HepG2 (cell line): Measurements from ENCODE around the gene TBX15. TPM values are rescaled to one million over a fixed set of nuclear protein-coding genes. Genes with fewer than 3 reads are reported as not detected.

ENCODE experiments used
- ATAC-seq: fragments of 200-7000 bp; cut with Tn5 transposase; 3 replicates; pipeline ENCODE4 v1.9.1; 2020; ENCODE audit warnings: mild to moderate bottlenecking, moderate library complexity
- BruUV-seq: library from RNA; stranded (reverse); fragments of 400-500 nt; replicated peaks from 2 replicates; lab custom pipeline; 2021; lab: Mats Ljungman, UMichigan
- CTCF ChIA-PET: fragments of 300-600 bp; formaldehyde crosslinking; extraction: SDS; loops from one replicate; lab custom pipeline; 2021; ENCODE audit warnings: low total read pairs, inconsistent platforms, low intra/inter-chr PET ratio; lab: Yijun Ruan, JAX
- POLR2A ChIA-PET: fragments of 350-600 bp; sonication (Branson Sonifier 250); formaldehyde crosslinking; loops from one replicate; lab custom pipeline; 2020; ENCODE audit warnings: antibody characterized with exemption, inconsistent platforms; lab: Yijun Ruan, JAX
- DNase-seq: peaks from one replicate; pipeline ENCODE4 v3.0.0-alpha.2; 2015; ENCODE audit warnings: low spot score
- FAIRE-seq: peaks from 3 replicates; lab custom pipeline; 2011; peaks lifted over from hg19 to GRCh38; lab: Jason Lieb, UNC
- H2AFZ ChIP-seq: one replicate; pipeline ENCODE4 v1.6.1; 2011; ENCODE audit warnings: low read length, inconsistent platforms
- H3K27ac ChIP-seq: fragments of 300-600 bp; 3 replicates; pipeline ENCODE4 v1.8.0; 2011; ENCODE audit warnings: mixed run types, mild to moderate bottlenecking, mixed read lengths, low read length, inconsistent platforms; ENCODE audit not compliant: insufficient read depth; ENCODE audit errors: extremely low read length
- H3K27me3 ChIP-seq, 2 experiments: fragments of 200-600 bp in 1 of 2; 2 replicates in 1 of 2; 3 replicates in 1 of 2; pipeline versions ENCODE4 v1.6.0 to v1.8.0; 2011; ENCODE audit warnings: low read length in 2 of 2, mild to moderate bottlenecking in 2 of 2, moderate library complexity in 2 of 2, inconsistent platforms in 1 of 2; ENCODE audit not compliant: insufficient read depth in 2 of 2, control insufficient read depth in 1 of 2
- H3K36me3 ChIP-seq, 2 experiments: fragments of 200-600 bp in 1 of 2; replicated peaks in 1 of 2; 2 replicates in 1 of 2; 3 replicates in 1 of 2; pipeline versions ENCODE4 v1.5.1 to v1.8.0; 2011; ENCODE audit warnings: low read length in 2 of 2, inconsistent platforms in 1 of 2; ENCODE audit not compliant: insufficient read depth in 2 of 2, control insufficient read depth in 1 of 2
- H3K4me1 ChIP-seq: 2 replicates; pipeline ENCODE4 v1.5.1; 2012; ENCODE audit warnings: low read length, inconsistent platforms; ENCODE audit not compliant: insufficient read depth
- H3K4me2 ChIP-seq: 2 replicates; pipeline ENCODE4 v1.6.0; 2011; ENCODE audit warnings: low read depth, low read length, inconsistent platforms
- H3K4me3 ChIP-seq, 3 experiments: fragments of 200-600 bp in 1 of 3; sonication (generic), shearing (Covaris generic) in 1 of 3; replicated peaks in 1 of 3; 2 replicates each; pipeline ENCODE4 v1.5.1; 2011 to 2016; ENCODE audit warnings: low read length in 3 of 3, inconsistent platforms in 2 of 3, low read depth in 2 of 3, mild to moderate bottlenecking in 2 of 3, control low read depth in 1 of 3, mixed read lengths in 1 of 3; ENCODE audit not compliant: insufficient read depth in 1 of 3
- H3K79me2 ChIP-seq: one replicate; pipeline ENCODE4 v1.6.1; 2011; ENCODE audit warnings: low read length, inconsistent platforms; ENCODE audit not compliant: insufficient read depth
- H3K9ac ChIP-seq: 2 replicates; pipeline ENCODE4 v1.6.0; 2011; ENCODE audit warnings: mild to moderate bottlenecking, low read depth, low read length, inconsistent platforms; ENCODE audit not compliant: insufficient read depth
- H3K9me3 ChIP-seq: 2 replicates; pipeline ENCODE4 v1.5.1; 2012; ENCODE audit warnings: mild to moderate bottlenecking, low read length
- H4K20me1 ChIP-seq: 2 replicates; pipeline ENCODE4 v1.6.0; 2011; ENCODE audit warnings: inconsistent platforms, mild to moderate bottlenecking, low read length, moderate library complexity; ENCODE audit not compliant: insufficient read depth
- CEBPB ChIP-seq: IDR thresholded peaks from 2 replicates; pipeline ENCODE4 v1.6.1; 2011; ENCODE audit warnings: low read depth, low read length, improper control_type of control experiment, borderline replicate concordance
- CHD4 ChIP-seq: fragments of 200-600 bp; sonication (generic); IDR thresholded peaks from 2 replicates; pipeline ENCODE4 v1.7.0; 2017; ENCODE audit warnings: mild to moderate bottlenecking, low read length, borderline replicate concordance
- E2F1 ChIP-seq: sonication (generic); formaldehyde crosslinking; IDR thresholded peaks from 2 replicates; pipeline ENCODE4 v1.5.0; 2020; ENCODE audit warnings: missing genetic modification reagents
- HMG20A ChIP-seq: IDR thresholded peaks from 2 replicates; pipeline ENCODE4 v1.6.1; 2016; ENCODE audit warnings: borderline replicate concordance
- HMGA1 ChIP-seq: sonication (generic); formaldehyde crosslinking; conservative IDR thresholded peaks from 2 replicates; pipeline ENCODE4 v1.4.0; 2020; ENCODE audit warnings: missing genetic modification reagents
- MTA1 ChIP-seq: sonication (generic); formaldehyde crosslinking; IDR thresholded peaks from 2 replicates; pipeline ENCODE4 v1.4.0; 2020; ENCODE audit warnings: missing genetic modification reagents, mild to moderate bottlenecking, borderline replicate concordance
- SOX5 ChIP-seq: IDR thresholded peaks from 2 replicates; pipeline ENCODE4 v1.6.1; 2016; ENCODE audit warnings: borderline replicate concordance
- ZNF138 ChIP-seq: sonication (generic); formaldehyde crosslinking; IDR thresholded peaks from 2 replicates; pipeline ENCODE4 v1.5.0; 2020; ENCODE audit warnings: mild to moderate bottlenecking, low read depth, missing genetic modification reagents
- ZNF274 ChIP-seq: sonication (generic); formaldehyde crosslinking; IDR thresholded peaks from 2 replicates; pipeline ENCODE4 v1.5.1; 2020; ENCODE audit warnings: mild to moderate bottlenecking, missing genetic modification reagents
- ZNF337 ChIP-seq: sonication (generic); formaldehyde crosslinking; IDR thresholded peaks from 2 replicates; pipeline ENCODE4 v1.5.1; 2020; ENCODE audit warnings: missing genetic modification reagents, low read depth, mild to moderate bottlenecking, borderline replicate concordance
- ZNF484 ChIP-seq: sonication (generic); formaldehyde crosslinking; IDR thresholded peaks from 2 replicates; pipeline ENCODE4 v1.5.1; 2020; ENCODE audit warnings: mild to moderate bottlenecking, low read depth, missing genetic modification reagents, borderline replicate concordance
- ZNF615 ChIP-seq: sonication (generic); formaldehyde crosslinking; IDR thresholded peaks from 2 replicates; pipeline ENCODE4 v1.5.0; 2020; ENCODE audit warnings: mild to moderate bottlenecking, missing genetic modification reagents, borderline replicate concordance
- ZNF790 ChIP-seq: sonication (generic); formaldehyde crosslinking; IDR thresholded peaks from 2 replicates; pipeline ENCODE4 v1.8.0; 2022; ENCODE audit warnings: missing genetic modification reagents, mild to moderate bottlenecking, borderline replicate concordance
- ZSCAN30 ChIP-seq: sonication (generic); formaldehyde crosslinking; IDR thresholded peaks from 2 replicates; pipeline ENCODE4 v1.5.0; 2020; ENCODE audit warnings: mild to moderate bottlenecking, missing genetic modification reagents
- WGBS: methylation state at CpG from one replicate; pipeline ENCODE4 v1.1.6; 2017; ENCODE audit warnings: low lambda C conversion rate; 5-methylcytosine and 5-hydroxymethylcytosine counted together
- in situ Hi-C: cut with HindIII; loops from 2 replicates; pipeline ENCODE4 v1.10.0; 2017; ENCODE audit warnings: low pct_unique_long_range_greater_than_20kb; ENCODE audit not compliant: extremely low pct_ligation_motif_present
- intact Hi-C: fragments of 100-400 bp; cut with micrococcal nuclease; formaldehyde crosslinking; loops from one replicate; pipeline ENCODE4 v1.10.0; 2022; ENCODE audit not compliant: unreplicated experiment
- polyA plus RNA-seq, 8 experiments: library from polyadenylated mRNA; depleted of rRNA in 3 of 8; stranded (reverse) in 7 of 8; unstranded in 1 of 8; fragments of >200 nt; fragmentation: Illumina TruSeq in 4 of 8; extraction: Trizol in 4 of 8; gene quantifications; 2 replicates each; pipeline versions ENCODE4 v1.2.1 to v1.2.3, GENCODE V29; 2011 to 2016; ENCODE audit warnings: low read depth in 4 of 8, missing spikeins in 1 of 8, mixed read lengths in 1 of 8; ENCODE audit not compliant: insufficient read depth in 1 of 8
- total RNA-seq, 5 experiments: library from RNA; depleted of rRNA; stranded (reverse); fragments of >200 nt; fragmentation: Illumina TruSeq; extraction: Trizol; gene quantifications; 2 replicates each; pipeline ENCODE4 v1.2.3, GENCODE V29; 2016; ENCODE audit warnings: low read depth in 1 of 5
- TF ChIP-seq, protein P1 (sequence below): sonication (generic); formaldehyde crosslinking; IDR thresholded peaks from 2 replicates; pipeline ENCODE4 v1.4.0; 2020; ENCODE audit warnings: missing genetic modification reagents, borderline replicate concordance
- TF ChIP-seq, protein P2 (sequence below): fragments of 450-650 bp; IDR thresholded peaks from 2 replicates; pipeline ENCODE4 v1.6.1; 2017; ENCODE audit warnings: mild to moderate bottlenecking

Gene TBX15
- total and polyA plus RNA-seq, 2 of the 13 experiments (the other 11 are each of a cell fraction or from before 2014, with no cell fraction given) = 0.42 to 1.9 TPM

- TF ChIP-seq HMGA1 (CRISPR knock-in tag) (no peak), ZNF615 (CRISPR knock-in tag) (no peak), ZNF790 (CRISPR knock-in tag) (no peak), ZNF337 (CRISPR knock-in tag) (no peak), ZSCAN30 (no peak), ZNF138 (CRISPR knock-in tag) (no peak), ZNF274 (CRISPR knock-in tag) (no peak), CEBPB (no peak)
These were observed 4.9 kb upstream of the TBX15 start (continued) for GRCh38 chr1:118992868-118993699.

DNA sequence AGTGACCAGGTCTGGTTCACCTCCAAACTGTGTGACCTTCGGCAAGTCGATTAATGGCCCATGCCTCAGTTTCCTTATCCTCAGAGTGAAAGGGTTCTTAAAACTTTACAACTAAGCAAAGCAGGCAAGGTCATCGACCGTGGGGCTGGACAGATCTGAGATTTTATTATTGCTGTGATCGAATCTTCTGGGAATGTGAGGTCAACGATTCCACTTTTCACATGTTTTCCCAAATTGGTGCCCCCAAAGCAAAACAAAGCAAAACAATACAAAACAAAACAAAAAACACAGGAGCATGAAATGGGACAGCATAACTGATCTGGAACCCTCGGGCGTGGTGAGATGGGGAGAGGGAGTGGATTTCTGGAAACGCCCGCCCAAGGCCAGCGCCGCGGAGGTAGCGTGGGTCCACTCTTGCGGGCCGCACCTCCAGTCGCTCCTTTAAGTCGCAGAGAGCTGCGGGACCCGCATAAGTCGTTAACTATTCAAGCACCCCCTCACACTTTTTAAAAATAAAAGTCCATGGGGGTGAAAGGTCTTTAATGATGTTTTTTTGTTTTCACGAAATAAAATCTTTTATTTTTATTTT, 4.2 kb upstream of the TBX15 start:
- Histone ChIP-seq H3K27me3 (no peaks in the 10 kb centered on the region), H3K4me2 (no peak overlapping the region), H3K9me3 (no peaks in the 10 kb centered on the region), H3K4me1 (no peaks in the 10 kb centered on the region), H3K79me2 (no peaks in the 10 kb centered on the region), H2AFZ (no peak overlapping the region), H3K27ac (no peak overlapping the region), H3K9ac (no peak overlapping the region), H3K36me3 (no peaks in the 10 kb centered on the region), H3K4me3 (no peak overlapping the region), H4K20me1 (no peaks in the 10 kb centered on the region)
- intact Hi-C loops = no loop called here
- DNase-seq (no peak), ATAC-seq (no peak), FAIRE-seq (no peak)
- 82% methylated on average over 20 of the region's 22 CpGs for WGBS
- in situ Hi-C loops = no loop called here
- BruUV-seq = no TSS peak
- ChIA-PET CTCF (no interaction called here), POLR2A (no interaction called here)
- TF ChIP-seq CHD4 (no peak), E2F1 (CRISPR knock-in tag) (no peak), MTA1 (no peak), ZNF484 (CRISPR knock-in tag) (no peak), HMG20A (CRISPR knock-in tag) (no peak), SOX5 (CRISPR knock-in tag) (no peak)
- TF ChIP-seq, protein P1, sequence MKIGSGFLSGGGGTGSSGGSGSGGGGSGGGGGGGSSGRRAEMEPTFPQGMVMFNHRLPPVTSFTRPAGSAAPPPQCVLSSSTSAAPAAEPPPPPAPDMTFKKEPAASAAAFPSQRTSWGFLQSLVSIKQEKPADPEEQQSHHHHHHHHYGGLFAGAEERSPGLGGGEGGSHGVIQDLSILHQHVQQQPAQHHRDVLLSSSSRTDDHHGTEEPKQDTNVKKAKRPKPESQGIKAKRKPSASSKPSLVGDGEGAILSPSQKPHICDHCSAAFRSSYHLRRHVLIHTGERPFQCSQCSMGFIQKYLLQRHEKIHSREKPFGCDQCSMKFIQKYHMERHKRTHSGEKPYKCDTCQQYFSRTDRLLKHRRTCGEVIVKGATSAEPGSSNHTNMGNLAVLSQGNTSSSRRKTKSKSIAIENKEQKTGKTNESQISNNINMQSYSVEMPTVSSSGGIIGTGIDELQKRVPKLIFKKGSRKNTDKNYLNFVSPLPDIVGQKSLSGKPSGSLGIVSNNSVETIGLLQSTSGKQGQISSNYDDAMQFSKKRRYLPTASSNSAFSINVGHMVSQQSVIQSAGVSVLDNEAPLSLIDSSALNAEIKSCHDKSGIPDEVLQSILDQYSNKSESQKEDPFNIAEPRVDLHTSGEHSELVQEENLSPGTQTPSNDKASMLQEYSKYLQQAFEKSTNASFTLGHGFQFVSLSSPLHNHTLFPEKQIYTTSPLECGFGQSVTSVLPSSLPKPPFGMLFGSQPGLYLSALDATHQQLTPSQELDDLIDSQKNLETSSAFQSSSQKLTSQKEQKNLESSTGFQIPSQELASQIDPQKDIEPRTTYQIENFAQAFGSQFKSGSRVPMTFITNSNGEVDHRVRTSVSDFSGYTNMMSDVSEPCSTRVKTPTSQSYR = no peak
- TF ChIP-seq, protein P2, sequence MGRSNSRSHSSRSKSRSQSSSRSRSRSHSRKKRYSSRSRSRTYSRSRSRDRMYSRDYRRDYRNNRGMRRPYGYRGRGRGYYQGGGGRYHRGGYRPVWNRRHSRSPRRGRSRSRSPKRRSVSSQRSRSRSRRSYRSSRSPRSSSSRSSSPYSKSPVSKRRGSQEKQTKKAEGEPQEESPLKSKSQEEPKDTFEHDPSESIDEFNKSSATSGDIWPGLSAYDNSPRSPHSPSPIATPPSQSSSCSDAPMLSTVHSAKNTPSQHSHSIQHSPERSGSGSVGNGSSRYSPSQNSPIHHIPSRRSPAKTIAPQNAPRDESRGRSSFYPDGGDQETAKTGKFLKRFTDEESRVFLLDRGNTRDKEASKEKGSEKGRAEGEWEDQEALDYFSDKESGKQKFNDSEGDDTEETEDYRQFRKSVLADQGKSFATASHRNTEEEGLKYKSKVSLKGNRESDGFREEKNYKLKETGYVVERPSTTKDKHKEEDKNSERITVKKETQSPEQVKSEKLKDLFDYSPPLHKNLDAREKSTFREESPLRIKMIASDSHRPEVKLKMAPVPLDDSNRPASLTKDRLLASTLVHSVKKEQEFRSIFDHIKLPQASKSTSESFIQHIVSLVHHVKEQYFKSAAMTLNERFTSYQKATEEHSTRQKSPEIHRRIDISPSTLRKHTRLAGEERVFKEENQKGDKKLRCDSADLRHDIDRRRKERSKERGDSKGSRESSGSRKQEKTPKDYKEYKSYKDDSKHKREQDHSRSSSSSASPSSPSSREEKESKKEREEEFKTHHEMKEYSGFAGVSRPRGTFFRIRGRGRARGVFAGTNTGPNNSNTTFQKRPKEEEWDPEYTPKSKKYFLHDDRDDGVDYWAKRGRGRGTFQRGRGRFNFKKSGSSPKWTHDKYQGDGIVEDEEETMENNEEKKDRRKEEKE = no peak
